CD14-positive monocyte (primary cell): ENCODE data around the gene PCBP3. TPM values are rescaled to one million over a fixed set of nuclear protein-coding genes. Genes with fewer than 3 reads are reported as not detected.

ENCODE experiments used
- DNase-seq, 3 donors: peaks; one replicate each; pipeline ENCODE4 v3.0.0-alpha.2; 2011 to 2022
- H2AFZ ChIP-seq: 2 replicates; pipeline ENCODE4 v1.6.0; 2012; ENCODE audit warnings: mild to moderate bottlenecking, low read depth, low read length, inconsistent platforms; ENCODE audit not compliant: insufficient read depth, poor library complexity, severe bottlenecking
- H3K27ac ChIP-seq, 2 donors: 1 replicate in 1 of 2; 2 replicates in 1 of 2; pipeline ENCODE4 v1.5.1; 2012 to 2013; ENCODE audit warnings: low read length in 2 of 2, control low read depth in 1 of 2, inconsistent platforms in 1 of 2, low read depth in 1 of 2, mild to moderate bottlenecking in 1 of 2
- H3K27me3 ChIP-seq, 2 donors: one replicate each; pipeline versions ENCODE4 v1.6.0 to v1.6.1; 2011 to 2013; ENCODE audit warnings: low read length in 2 of 2; ENCODE audit not compliant: control insufficient read depth in 2 of 2, insufficient read depth in 2 of 2
- H3K36me3 ChIP-seq, 2 donors: replicated peaks in 1 of 2; 1 replicate in 1 of 2; 2 replicates in 1 of 2; pipeline versions ENCODE4 v1.5.1 to v1.6.1; 2012 to 2013; ENCODE audit warnings: low read length in 2 of 2, control low read depth in 1 of 2, inconsistent platforms in 1 of 2, mild to moderate bottlenecking in 1 of 2; ENCODE audit not compliant: insufficient read depth in 2 of 2, control insufficient read depth in 1 of 2
- H3K4me1 ChIP-seq, 2 donors: 1 replicate in 1 of 2; 2 replicates in 1 of 2; pipeline versions ENCODE4 v1.5.1 to v1.6.1; 2012 to 2013; ENCODE audit warnings: low read length in 2 of 2, control low read depth in 1 of 2, inconsistent platforms in 1 of 2, mild to moderate bottlenecking in 1 of 2, moderate library complexity in 1 of 2; ENCODE audit not compliant: insufficient read depth in 2 of 2, control insufficient read depth in 1 of 2
- H3K4me2 ChIP-seq: replicated peaks from 2 replicates; pipeline ENCODE3; 2012; ENCODE audit warnings: low read length, moderate library complexity, mild to moderate bottlenecking; ENCODE audit not compliant: poor library complexity, severe bottlenecking; ENCODE audit errors: extremely low read depth
- H3K4me3 ChIP-seq, 3 experiments: fragments of 200-600 bp in 1 of 3; sonication (generic) in 1 of 3; replicated peaks in 1 of 3; 1 replicate in 2 of 3; 2 replicates in 1 of 3; pipeline ENCODE4 v1.5.1; 2011 to 2013; ENCODE audit warnings: low read length in 3 of 3, mild to moderate bottlenecking in 3 of 3, control low read depth in 2 of 3, low read depth in 2 of 3, inconsistent platforms in 1 of 3, moderate library complexity in 1 of 3
- H3K79me2 ChIP-seq: 2 replicates; pipeline ENCODE4 v1.6.0; 2012; ENCODE audit warnings: mild to moderate bottlenecking, control low read depth, inconsistent platforms, low read length, moderate library complexity; ENCODE audit not compliant: insufficient read depth
- H3K9ac ChIP-seq: 2 replicates; pipeline ENCODE4 v1.6.0; 2017; ENCODE audit warnings: low read length, mild to moderate bottlenecking; ENCODE audit not compliant: insufficient read depth, poor library complexity, severe bottlenecking
- H3K9me3 ChIP-seq, 2 donors: replicated peaks in 1 of 2; 1 replicate in 1 of 2; 2 replicates in 1 of 2; pipeline versions ENCODE4 v1.5.1 to v1.6.1; 2012 to 2013; ENCODE audit warnings: low read length in 2 of 2, control low read depth in 1 of 2; ENCODE audit not compliant: control insufficient read depth in 1 of 2, insufficient read depth in 1 of 2
- H4K20me1 ChIP-seq: 2 replicates; pipeline ENCODE4 v1.6.0; 2012; ENCODE audit warnings: mild to moderate bottlenecking, low read length, control low read depth, moderate library complexity; ENCODE audit not compliant: insufficient read depth
- H3K27ac Mint-ChIP-seq, 7 donors: one replicate each; pipeline ENCODE4 v1.8.0; 2020; ENCODE audit warnings: mild to moderate bottlenecking in 7 of 7, mixed read lengths in 7 of 7, moderate library complexity in 6 of 7, inconsistent platforms in 2 of 7
- H3K27me3 Mint-ChIP-seq, 3 donors: one replicate each; pipeline ENCODE4 v1.8.0; 2021 to 2022; ENCODE audit warnings: low read depth in 3 of 3, mild to moderate bottlenecking in 3 of 3, mixed read lengths in 3 of 3, moderate library complexity in 3 of 3, inconsistent platforms in 1 of 3
- H3K36me3 Mint-ChIP-seq, 2 donors: one replicate each; pipeline ENCODE4 v1.8.0; 2020; ENCODE audit warnings: mixed read lengths in 2 of 2, inconsistent platforms in 1 of 2, mild to moderate bottlenecking in 1 of 2
- H3K4me1 Mint-ChIP-seq: one replicate; pipeline ENCODE4 v1.8.0; 2020; ENCODE audit warnings: mild to moderate bottlenecking, mixed read lengths
- H3K4me3 Mint-ChIP-seq, 2 donors: one replicate each; pipeline ENCODE4 v1.8.0; 2020; ENCODE audit warnings: mild to moderate bottlenecking in 2 of 2, mixed read lengths in 2 of 2, moderate library complexity in 1 of 2
- H3K9me3 Mint-ChIP-seq, 7 donors: one replicate each; pipeline ENCODE4 v1.8.0; 2020 to 2022; ENCODE audit warnings: mixed read lengths in 7 of 7, mild to moderate bottlenecking in 6 of 7, moderate library complexity in 6 of 7, inconsistent platforms in 2 of 7
- WGBS: methylation state at CpG from one replicate; pipeline ENCODE4 v1.1.5; 2013; ENCODE audit warnings: missing lambda C conversion rate; ENCODE audit not compliant: insufficient coverage; 5-methylcytosine and 5-hydroxymethylcytosine counted together
- intact Hi-C, 2 donors: fragments of 100-400 bp; cut with micrococcal nuclease; formaldehyde crosslinking; loops; one replicate each; pipeline versions ENCODE4 v1.15.0 to v1.15.1; 2023
- polyA plus RNA-seq, 3 donors: library from polyadenylated mRNA; depleted of rRNA in 1 of 3; unstranded in 2 of 3; stranded (reverse) in 1 of 3; fragments of 300-500 nt in 2 of 3; fragments of >200 nt in 1 of 3; fragmentation: Illumina TruSeq in 2 of 3; gene quantifications; 1 replicate in 2 of 3; 2 replicates in 1 of 3; pipeline ENCODE4 v1.2.3, GENCODE V29; 2012 to 2021
- TF ChIP-seq, protein P1 (sequence below): fragments of 200-600 bp; IDR thresholded peaks from one replicate; pipeline ENCODE4 v1.8.0; 2022; ENCODE audit warnings: antibody characterized with exemption, mild to moderate bottlenecking

PCBP3 gene
- polyA plus RNA-seq, 3 donors = 0.34 to 0.49 TPM; not detected in 1

DNA sequence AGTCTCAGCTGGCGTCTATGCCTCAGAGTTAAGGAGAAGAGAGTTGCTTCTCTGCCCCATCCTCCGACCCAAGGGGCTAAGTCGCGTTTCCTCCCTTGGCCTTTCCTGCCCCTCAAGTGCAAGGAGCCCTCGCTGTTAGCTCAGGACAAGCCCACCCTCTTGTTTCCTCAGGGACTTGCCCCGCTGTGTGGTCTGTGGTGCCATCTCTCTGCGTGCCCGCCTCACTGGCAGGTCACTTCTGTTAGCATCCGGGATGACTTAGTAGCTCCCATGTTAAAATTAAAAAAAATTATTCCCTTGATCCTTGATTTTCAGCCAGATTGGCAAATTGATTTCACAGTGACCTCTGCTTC lies 96.5 kb downstream of the PCBP3 start:
- no peak overlapping the region for H3K27ac Mint-ChIP-seq
- no peaks in the 10 kb centered on the region for H3K4me1 ChIP-seq
- intact Hi-C loops = no loop called here

DNA sequence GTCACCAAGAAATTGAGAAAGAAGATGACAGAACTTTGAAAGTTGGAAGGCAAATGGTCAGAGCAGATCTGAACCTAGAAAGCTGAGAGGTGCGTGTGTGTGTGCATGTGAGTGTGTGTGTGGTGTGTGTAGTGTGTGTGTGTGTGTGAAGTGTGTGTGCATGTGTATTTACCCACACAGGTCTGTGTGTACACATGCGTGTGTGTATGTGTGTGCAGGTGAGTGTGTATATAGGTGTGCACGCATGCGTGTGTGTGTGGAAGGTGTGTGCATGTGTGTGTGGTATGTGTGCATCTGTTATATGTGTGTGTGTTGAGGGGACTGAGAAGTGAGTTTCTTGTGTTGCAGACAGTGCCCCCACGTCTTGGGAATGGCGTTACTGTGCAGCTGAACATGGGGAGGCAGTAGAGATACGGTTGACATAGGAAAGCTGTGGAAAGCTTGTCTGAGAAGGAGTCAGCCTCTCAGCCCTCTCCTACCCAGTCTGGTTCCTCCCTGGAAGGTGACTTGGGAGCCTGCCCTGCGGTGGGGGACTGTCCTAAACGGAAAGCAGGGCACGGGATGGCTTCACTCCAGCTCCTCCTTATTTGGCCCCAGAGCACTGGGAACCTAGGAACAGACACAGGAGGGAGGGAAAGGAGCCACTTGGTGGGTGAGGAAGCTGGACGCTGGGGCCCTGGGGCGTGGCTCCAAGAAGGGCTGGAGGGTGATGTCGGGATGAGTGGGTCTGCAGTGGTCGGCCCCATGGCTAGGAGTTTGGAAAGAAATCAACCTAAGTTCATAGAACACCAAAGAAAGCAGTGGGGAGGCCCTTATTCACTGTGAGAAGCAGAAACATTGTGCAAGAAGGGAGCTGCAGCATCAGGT lies 97.2 kb downstream of the PCBP3 start:
- Histone ChIP-seq H3K9ac (no peak overlapping the region), H4K20me1 (no peaks in the 10 kb centered on the region), H3K27ac (no peak overlapping the region), H3K4me2 (no peak overlapping the region), H3K79me2 (no peaks in the 10 kb centered on the region), H3K4me3 (no peak overlapping the region), H2AFZ (no peak overlapping the region), H3K4me1 (no peaks in the 10 kb centered on the region), H3K9me3 (peaks cover 5% of the 10 kb centered on the region in 2 donors), H3K36me3 (no peaks in the 10 kb centered on the region), H3K27me3 (no peaks in the 10 kb centered on the region)
- DNase-seq = no peak
- Mint-ChIP-seq H3K9me3 (peaks cover 2 to 7% (median 3%) of the 10 kb centered on the region in 7 donors), H3K27ac (no peak overlapping the region), H3K27me3 (peaks cover 0 to 2% (median 0%) of the 10 kb centered on the region in 3 donors), H3K4me1 (no peaks in the 10 kb centered on the region), H3K4me3 (no peak overlapping the region), H3K36me3 (peaks cover 1 to 2% of the 10 kb centered on the region in 2 donors)
- TF ChIP-seq, protein P1, sequence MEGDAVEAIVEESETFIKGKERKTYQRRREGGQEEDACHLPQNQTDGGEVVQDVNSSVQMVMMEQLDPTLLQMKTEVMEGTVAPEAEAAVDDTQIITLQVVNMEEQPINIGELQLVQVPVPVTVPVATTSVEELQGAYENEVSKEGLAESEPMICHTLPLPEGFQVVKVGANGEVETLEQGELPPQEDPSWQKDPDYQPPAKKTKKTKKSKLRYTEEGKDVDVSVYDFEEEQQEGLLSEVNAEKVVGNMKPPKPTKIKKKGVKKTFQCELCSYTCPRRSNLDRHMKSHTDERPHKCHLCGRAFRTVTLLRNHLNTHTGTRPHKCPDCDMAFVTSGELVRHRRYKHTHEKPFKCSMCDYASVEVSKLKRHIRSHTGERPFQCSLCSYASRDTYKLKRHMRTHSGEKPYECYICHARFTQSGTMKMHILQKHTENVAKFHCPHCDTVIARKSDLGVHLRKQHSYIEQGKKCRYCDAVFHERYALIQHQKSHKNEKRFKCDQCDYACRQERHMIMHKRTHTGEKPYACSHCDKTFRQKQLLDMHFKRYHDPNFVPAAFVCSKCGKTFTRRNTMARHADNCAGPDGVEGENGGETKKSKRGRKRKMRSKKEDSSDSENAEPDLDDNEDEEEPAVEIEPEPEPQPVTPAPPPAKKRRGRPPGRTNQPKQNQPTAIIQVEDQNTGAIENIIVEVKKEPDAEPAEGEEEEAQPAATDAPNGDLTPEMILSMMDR = no peak
- intact Hi-C loops = no loop called here
- WGBS = 82% methylated on average over 8 of the region's 14 CpGs

More for the DNA sequence above, 96.5 kb downstream of the PCBP3 start:
- Histone ChIP-seq H3K27ac (no peak overlapping the region), H3K9me3 (no peaks in the 10 kb centered on the region), H2AFZ (no peak overlapping the region), H3K9ac (no peak overlapping the region), H3K4me2 (no peak overlapping the region), H3K79me2 (no peaks in the 10 kb centered on the region), H4K20me1 (no peaks in the 10 kb centered on the region), H3K4me3 (no peak overlapping the region), H3K36me3 (no peaks in the 10 kb centered on the region), H3K27me3 (no peaks in the 10 kb centered on the region)
- Mint-ChIP-seq H3K36me3 (no peaks in the 10 kb centered on the region), H3K27me3 (peaks cover 0 to 5% (median 0%) of the 10 kb centered on the region in 3 donors), H3K4me3 (no peak overlapping the region), H3K9me3 (peaks cover 0 to 2% (median 0%) of the 10 kb centered on the region in 7 donors), H3K4me1 (no peaks in the 10 kb centered on the region)
- TF ChIP-seq, protein P1 = no peak
- DNase-seq = no peak
- WGBS = 79% methylated on average over 9 of the region's 9 CpGs
